Muscle of back (tissue), 13 donors: ENCODE measurements around the gene GPD1. TPM values are rescaled to one million over a fixed set of nuclear protein-coding genes. Genes with fewer than 3 reads are reported as not detected.
A peak's percentile ranks its signal among the peaks of the same experiment; 100 is the strongest.

Experiments
- DNase-seq, 3 donors: peaks; one replicate each; pipeline versions ENCODE4 v3.0.0 to v3.0.0-alpha.2; 2013
- long read RNA-seq, 9 donors: transcript quantifications; one replicate each; lab custom pipeline, GENCODE V29; 2026
- polyA plus RNA-seq, 10 donors: library from polyadenylated mRNA; unstranded; fragments of 120-200 nt; gene quantifications; one replicate each; pipeline ENCODE4 v1.2.1, GENCODE V29; 2013; ENCODE audit not compliant: insufficient read length in 10 of 10

Gene GPD1
- 10 to 100 TPM; 17.8 to 66.4 (median 51.3) TPM for polyA plus RNA-seq
- long read RNA-seq, donor 1, transcript GPD1-201 (8 exons, 3,082 nt), result major isoform, 13 of 21 reads
- long read RNA-seq, donor 1, partial matches to known transcripts, result 8 of 21 reads
- long read RNA-seq, donor 1, other reads (novel, unspliced or antisense), result 0 of 21 reads
- long read RNA-seq, donor 2, transcript GPD1-201 (8 exons, 3,082 nt), result major isoform, 5 of 5 reads
- long read RNA-seq, donor 2, partial matches to known transcripts, result 0 of 5 reads
- long read RNA-seq, donor 2, other reads (novel, unspliced or antisense), result 0 of 5 reads
- long read RNA-seq, donor 3, result 0 reads
- long read RNA-seq, donor 4, transcript GPD1-201 (8 exons, 3,082 nt), result major isoform, 6 of 12 reads
- long read RNA-seq, donor 4, partial matches to known transcripts, result 6 of 12 reads
- long read RNA-seq, donor 4, other reads (novel, unspliced or antisense), result 0 of 12 reads
- long read RNA-seq, donor 5, transcript GPD1-201 (8 exons, 3,082 nt), result major isoform, 6 of 20 reads
- long read RNA-seq, donor 5, partial matches to known transcripts, result 14 of 20 reads
- long read RNA-seq, donor 5, other reads (novel, unspliced or antisense), result 0 of 20 reads
- long read RNA-seq, donor 6, partial matches to known transcripts, result 29 of 37 reads
- long read RNA-seq, donor 6, other reads (novel, unspliced or antisense), result 5 of 37 reads
- long read RNA-seq, donor 7, transcript GPD1-201 (8 exons, 3,082 nt), result major isoform, 5 of 18 reads
- long read RNA-seq, donor 7, partial matches to known transcripts, result 13 of 18 reads
- long read RNA-seq, donor 7, other reads (novel, unspliced or antisense), result 0 of 18 reads
- long read RNA-seq, donor 8, partial matches to known transcripts, result 0 of 1 reads
- long read RNA-seq, donor 8, other reads (novel, unspliced or antisense), result 0 of 1 reads
- long read RNA-seq, donor 9, partial matches to known transcripts, result 0 of 2 reads
- long read RNA-seq, donor 9, other reads (novel, unspliced or antisense), result 0 of 2 reads

DNA sequence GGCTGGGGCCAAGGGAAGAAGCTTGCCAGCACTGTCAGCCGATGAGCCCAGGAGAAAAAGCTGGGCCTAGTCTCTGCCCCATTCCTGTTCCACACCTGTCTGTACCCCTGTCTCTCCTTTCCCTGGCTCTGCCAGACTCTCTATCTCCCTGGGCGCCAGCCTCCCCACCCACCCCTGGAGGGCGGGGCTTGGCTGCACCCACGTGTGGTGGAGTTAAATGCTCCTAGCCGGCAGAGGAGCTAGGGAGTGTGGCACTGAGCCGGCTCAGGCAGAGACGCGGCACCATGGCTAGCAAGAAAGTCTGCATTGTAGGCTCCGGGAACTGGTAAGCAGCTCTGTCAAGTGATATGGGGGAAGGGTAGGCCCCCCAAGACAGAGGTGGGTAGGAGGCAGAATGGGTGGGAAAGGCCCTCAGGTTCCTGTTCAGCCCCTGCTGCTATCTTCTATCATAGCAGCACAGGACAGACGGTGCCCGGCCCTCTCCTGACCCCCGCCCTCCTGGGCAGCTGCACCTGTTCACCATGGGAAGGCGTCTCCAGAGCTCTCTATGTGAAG, at the start of gene GPD1:
Gene GPD1, plus strand, starts transcription at position 242 of the 555 bp plus-strand sequence. Its CDS starts 43 bp downstream, at position 285.
- peak; percentile 41 to 54 (median 43) for DNase-seq

DNA sequence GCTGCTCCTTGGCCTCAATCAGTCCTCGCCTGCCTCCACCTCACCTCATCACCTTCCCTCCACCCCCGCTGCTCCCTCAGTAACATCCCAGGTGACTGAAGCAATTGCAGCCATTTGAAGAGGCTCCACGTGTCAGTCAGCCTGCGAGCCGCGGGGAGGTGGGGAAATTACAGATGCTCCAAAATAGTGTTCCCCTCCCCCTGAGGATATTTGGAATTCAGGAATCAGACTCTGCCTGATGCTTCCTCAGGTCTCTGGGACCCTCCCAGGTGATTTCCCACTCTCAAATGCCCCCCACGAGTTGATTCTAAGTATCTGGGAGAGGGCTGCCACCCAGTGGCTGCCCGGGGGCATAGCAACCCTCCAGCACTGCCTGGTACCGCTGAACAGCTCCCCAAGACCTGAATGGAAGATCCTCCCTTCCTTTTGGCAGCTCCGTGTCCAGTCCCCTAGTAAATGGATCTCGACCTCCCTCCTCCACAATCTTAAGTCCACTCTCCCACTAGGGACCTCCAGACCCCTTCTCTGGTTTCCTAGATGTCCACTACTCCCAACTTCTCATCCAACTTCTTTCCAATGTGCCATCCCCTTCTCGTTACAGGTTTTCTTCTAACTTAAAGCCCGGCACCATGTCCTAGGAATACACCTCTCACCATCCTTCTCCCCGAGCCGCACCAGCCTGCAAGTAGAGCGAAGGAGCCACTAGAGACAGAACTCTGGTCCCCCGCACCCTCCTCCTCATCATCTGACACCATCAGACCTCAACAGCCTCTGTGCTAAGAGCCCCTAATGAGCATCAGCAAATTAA, 47.8 kb upstream of the GPD1 start:
- DNase-seq, result peak in 1 of 3 donors; percentile 75

DNA sequence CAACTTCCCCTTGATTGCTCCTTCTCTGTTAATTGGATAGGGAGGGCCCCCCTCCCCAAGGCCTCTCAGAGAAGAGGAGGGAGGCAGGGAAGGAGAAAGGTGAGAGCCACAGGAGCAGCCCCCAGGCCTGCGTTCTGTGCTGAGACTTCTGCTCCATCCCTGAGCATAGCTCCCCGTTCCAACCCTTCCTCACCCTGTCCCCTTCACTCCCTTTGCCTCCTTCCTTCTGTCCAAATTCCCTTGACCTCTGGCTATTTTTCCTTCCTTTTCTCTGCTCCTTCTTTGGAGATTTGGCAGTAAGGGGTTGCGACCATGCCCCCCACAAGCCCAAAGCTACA, 47.2 kb upstream of the GPD1 start:
- DNase-seq, result no peak

DNA sequence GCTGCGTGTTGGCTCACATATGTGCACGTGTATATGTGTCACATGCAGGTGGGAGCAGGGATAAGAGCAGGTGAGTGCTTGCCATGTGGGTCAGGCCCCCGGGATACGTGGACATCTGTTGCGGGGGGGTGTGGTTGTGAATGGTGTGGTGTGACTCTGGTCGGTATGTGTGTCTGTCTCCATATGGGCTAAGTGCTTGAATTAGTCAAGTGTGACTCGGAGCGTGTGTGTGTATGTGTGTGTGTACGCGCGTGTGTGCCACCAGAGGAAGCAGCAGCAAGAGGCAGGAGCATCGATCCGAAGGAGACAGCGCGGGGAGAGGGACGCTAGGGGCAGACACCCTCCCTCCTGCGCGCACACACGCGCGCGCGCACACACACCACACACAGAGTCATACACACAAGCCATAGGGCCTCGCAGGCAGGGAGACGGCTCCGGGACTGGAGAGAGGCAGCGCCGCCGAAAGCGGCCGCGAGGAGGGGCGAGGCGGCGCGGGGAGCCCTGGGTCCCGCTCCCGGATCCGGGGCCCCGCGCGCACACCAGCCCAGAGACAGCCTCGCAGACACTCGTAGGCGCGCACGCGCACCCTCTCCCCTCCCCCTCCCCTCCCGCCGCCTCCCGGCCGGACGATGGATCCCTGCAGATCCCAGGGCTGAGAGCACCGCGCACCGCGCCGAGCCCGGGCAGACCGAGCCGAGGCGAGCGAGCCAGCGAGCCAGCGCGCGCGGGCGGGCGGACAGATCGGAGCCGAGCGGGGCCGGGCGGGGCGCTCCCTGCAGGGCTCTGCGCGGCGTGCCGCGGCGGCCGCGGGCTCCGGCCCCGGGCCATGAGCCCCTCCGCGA, 46.6 kb upstream of the GPD1 start, which contains the start of gene ASIC1:
Gene ASIC1, plus strand, starts transcription at position 597 of the 842 bp plus-strand sequence. CDS start 1,171 bp downstream, outside the sequence.
- peak; percentile 61 to 92 (median 84) for DNase-seq

DNA sequence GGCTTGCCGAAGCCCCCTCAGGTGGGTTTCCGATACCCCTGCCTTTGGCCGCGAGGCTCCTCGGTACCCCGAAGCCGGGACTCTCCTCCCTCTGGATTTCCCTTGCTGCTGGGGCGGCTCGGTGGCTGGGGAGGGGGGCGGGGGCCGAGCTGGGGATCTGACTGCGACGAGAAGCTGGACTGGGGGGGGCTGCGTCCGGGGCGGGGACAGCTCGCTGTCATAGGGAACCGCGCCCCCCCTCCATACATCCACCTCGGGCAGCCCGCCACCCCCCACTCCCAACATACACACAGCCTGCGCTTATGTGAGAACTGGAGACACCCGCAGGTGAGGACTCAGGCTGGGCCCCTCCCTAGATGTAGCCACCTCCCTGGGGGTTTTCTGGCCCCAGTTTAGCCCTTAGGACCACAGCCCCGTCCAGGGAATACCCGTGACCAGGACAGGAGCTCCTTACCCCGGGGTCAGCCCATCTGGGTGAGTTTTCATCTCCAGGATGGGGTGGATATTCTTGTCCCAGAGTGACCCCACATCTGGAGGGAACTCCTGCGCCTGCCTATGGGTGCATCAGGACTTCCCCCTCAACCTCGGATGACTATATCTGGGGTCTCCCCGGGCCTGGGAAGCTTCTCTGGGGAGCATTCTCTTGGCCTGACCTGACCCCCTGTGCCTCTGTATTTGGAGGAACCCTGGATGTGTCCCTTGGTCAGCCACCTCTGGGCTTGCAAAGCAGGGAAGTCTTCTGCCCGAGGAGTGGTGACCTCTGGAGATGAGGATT, 45.7 kb upstream of the GPD1 start:
- peak in 1 of 3 donors; percentile 40 for DNase-seq

DNA sequence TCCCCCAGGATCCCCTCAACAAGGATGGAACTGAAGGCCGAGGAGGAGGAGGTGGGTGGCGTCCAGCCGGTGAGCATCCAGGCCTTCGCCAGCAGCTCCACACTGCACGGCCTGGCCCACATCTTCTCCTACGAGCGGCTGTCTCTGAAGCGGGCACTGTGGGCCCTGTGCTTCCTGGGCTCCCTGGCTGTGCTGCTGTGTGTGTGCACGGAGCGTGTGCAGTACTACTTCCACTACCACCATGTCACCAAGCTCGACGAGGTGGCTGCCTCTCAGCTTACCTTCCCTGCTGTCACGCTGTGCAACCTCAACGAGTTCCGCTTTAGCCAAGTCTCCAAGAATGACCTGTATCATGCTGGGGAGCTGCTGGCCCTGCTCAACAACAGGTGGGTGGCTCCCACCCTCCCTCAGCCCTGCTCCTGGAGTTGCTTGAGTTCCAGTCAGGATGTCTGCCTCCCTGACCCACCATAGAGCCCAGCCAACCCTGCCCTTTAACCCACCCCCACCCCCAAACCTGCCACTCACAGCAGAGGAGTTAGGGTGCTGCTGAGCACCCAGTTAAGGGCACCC, 45.0 kb upstream of the GPD1 start:
- no peak for DNase-seq

DNA sequence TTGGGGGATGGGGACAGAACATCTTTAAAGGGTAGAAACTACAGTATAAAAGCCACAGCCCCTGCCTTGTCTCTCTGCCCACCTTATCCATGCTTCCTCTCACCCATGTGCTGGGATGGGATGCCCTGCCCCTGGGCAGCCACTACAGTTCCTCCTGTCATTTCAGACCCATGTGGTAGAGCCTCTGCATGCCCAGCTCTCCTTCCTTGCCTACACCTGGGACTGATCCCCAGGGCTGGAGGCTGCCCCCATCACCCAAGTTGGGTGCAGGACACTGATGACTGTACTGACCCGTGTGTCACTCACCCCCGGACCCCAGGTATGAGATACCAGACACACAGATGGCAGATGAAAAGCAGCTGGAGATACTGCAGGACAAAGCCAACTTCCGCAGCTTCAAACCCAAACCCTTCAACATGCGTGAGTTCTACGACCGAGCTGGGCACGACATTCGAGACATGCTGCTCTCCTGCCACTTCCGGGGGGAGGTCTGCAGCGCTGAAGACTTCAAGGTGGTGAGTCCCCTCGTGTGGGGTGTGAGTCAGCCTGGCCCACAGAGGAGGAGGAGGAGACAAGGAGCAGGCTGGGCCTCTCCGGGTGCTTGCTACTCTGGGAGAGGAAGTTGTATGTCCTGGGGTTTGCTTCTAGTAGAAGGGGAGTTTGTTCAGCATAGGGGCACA, 44.2 kb upstream of the GPD1 start:
- no peak for DNase-seq

DNA sequence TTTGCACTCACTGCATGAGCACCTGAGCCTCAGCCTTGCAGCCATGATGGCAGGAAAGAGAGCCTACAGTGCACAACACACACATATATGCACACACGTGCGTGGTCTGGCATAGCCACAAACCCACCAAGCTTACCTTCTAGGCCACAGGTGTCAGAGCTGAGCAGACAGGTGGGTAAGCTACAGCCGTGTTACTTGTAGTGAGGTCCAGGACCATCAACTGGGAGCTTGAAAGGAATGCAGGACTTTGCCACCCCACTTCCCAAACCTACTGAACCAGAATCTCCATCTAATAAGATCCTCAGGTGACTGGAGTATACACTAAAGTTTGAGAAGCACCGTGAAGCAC, 43.7 kb upstream of the GPD1 start:
- DNase-seq, result no peak

DNA sequence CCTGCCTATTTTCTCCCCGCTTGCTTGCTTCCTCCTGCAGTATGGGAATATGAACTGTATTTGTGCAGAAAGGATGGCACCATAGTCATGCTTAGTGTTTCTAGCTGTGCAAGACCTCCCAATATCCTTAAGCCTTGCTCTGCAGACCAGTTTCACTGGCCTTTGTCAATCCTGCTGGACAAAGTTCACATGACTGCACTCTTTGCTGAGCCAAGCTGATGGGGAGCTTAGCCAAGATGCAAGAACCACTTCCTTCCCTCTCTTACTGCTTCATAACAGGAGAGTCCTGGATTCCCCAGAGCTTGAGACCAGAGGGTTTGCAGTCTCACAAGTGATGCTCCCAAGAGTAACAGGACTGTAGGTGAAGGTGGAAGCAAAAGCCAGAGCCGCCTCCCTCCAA, 42.6 kb upstream of the GPD1 start:
- no peak for DNase-seq

DNA sequence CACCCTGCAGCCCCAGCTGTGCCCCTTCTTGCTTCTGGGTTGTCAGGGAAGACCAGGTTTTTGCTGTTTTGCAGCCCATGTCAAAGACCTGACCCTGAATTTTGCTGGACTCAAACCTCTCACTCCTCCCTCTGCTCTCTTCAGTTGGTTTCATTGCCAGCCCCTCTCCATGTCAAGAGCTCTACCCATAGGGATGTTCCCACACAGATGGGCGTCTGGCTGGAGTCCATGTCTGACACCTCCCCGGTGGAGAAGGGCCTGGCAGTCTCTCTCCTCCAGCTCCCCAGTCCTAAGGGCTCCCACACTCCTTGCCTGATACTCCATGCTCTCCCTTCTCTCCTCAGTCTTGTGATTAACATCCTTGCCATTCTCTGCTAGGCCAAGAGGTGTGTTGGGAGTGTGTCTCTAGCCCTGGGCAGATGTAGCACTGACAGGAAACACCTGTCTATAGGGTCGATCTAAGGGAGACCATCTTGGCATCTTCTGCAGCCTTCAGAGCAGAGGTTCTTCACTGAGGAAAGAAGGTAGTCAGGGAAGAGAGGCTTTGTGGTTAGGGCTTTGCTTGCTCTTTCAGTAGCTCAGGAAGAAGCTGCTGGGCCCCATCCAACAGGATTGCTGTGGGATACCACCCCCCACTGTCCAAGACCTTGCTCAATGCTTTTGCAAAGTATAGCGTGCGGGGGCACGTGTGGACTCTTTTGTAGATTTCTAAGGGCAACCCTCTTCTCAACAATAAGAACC, 41.7 kb upstream of the GPD1 start:
- DNase-seq, result no peak

DNA sequence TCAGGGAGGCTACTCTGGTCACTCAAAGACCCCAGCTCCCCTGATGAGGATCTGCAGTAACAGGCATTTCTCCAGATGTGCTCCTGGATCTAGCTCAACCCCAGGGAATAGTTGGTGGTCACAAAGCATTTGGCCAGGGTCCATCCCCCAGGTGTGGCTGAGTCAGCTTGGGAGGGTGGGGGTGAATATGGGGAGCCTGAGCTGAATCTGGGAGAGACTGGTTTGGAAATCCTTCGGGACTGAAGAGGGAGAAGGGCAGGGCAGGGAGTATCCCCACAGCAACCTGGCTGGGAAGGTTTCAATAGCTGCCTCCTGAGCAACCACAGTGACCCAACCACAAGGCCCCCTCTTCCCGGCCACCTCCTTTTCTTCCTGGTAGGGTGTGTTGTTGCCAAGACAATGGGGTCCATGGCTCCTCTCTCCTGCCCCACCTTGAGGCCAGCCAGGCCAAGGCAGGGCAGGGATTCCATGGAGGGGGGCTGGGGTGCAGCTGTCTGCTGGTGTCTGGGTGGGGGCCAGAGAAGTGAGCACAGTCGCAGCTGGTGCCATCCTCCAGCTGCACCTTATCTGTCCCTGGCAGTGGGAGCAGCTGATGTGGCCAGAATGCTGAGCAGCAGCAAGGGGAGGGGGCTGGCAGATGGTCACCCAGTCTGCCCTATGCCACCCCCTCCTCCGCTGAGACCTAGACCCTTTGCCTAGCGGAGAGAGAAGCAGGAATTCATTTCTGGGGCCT, 40.9 kb upstream of the GPD1 start:
- DNase-seq, result peak in 2 of 3 donors; percentile 36 to 69

DNA sequence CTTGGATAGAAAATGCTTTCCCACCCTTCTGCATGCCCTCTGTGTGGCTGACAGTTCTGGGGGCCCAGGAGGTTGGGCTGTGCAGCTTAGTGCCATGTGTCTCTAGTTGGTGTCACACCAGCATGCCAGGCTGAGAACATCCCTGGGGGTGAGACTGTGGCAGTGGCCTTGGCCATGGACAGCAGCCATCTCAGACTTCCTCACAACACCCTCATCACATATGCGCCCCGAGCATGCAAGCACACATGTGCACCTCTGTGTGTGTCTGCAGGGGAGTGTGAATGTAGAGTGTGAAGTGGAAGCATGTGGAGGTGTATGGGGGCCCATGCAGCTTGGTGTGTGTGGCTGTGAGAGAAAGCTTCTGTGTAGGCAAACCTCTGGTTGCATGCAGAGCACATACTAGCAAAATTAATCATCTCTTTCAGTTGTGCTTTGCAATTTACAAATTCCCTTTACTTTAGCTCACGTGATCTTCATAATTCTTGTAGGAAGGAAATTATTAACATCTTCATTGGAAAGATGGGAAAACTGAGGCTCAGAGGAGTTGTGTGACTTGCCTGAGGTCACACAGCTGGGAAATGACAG, 38.0 kb upstream of the GPD1 start:
- no peak for DNase-seq

DNA sequence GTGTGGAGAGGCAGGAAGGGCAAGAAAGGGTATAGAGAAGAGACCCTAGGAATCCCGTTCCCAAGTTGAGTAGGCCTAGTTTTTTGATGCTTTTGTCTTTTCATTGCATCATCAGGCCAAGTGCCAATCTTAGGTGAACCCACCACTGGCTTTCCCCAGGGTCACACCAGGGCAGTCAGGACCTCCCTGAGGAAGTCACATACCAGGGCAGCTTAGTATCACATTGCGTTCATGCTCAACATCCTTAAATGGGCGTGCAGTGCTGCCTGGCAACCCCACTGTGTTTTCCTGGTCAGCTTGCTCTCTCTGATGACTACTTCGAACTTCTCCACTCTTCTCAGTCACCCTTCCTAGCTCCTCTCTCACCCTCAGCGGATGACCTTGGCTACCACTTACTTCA, 37.4 kb upstream of the GPD1 start:
- peak in 1 of 3 donors; percentile 79 for DNase-seq

DNA sequence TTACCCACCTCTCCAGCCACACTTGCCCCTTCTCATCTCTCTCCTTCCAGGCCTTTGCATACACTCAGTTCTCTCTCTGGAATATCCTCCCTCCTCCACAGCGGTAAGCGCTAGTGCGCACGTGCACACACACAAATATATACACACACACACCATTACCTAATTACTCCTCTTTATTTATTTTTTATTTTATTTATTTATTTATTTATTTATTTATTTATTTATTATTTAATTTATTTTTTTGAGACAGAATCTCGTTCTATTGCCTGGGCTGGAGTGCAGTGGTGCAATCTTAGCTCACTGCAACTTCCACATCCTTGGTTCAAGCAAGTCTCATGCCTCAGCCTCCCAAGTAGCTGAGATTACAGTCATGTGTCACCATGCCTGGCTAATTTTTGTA, 34.7 kb upstream of the GPD1 start:
- DNase-seq, result no peak

DNA sequence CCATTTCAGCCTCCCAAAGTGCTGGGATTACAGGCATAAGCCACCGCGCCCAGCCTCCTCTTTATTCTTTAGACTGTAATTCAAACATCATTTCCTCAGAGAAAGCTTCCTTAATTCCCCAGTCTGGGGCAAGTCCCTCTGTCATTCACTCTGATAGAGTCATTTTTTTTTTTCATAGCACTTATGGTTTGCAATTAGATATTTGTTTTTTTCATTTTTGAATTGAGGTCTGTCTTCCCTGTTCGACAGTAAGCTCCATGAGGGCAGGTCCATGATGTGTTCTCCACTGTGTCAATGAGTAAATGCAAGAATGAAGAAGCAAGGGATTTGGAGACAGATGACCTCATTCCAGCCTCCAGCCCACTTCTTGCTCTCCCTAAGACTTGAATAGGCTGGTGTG, 34.3 kb upstream of the GPD1 start:
- no peak for DNase-seq

DNA sequence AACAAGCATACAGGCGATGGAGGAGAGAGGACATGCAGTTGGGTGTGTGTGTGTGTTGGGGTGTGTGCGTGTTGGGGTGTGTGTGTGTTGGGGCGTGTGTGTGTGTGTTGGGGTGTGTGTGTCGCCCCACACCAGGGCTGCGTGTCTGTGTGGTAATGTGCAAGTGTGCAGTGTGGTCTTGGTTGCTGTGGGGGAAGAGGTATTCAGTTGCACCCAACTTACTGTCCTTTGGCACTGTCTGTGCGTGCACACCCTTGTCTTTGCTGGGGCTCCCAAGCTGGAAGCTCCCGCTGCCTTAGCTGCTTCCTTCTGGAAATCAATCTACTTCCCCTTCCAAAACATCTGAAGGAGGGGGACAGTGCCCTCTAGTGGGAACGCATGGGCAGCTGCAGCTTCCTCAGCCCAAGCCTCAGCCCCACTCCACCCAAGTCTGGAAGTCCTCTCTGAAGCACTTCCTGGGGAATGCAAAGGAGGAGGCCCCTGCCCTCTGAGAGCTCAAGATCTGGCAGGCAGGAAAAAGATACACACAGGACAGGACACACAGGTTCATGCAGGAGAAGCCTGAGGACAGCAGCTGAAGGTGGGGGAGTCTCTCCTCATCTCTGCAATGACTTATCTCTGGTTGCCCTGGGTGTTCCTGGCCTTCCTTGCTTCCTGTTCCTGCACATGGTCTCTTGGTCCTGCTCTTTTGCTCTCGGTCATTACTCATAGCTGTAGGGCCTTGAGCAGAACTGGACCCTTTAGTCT, 33.3 kb upstream of the GPD1 start:
- peak; percentile 84 to 94 (median 92) for DNase-seq
